Sigmoid colon (tissue), 4 donors: ENCODE measurements around the gene COTL1.

Source experiments
- POLR2A ChIP-seq, 2 donors: fragments of 450-650 bp; IDR thresholded peaks; one replicate each; pipeline ENCODE4 v1.6.1; 2016; ENCODE audit warnings: antibody characterized with exemption in 2 of 2, mild to moderate bottlenecking in 2 of 2, moderate library complexity in 2 of 2
- POLR2AphosphoS5 ChIP-seq, 4 donors: sonication (generic); formaldehyde crosslinking; IDR thresholded peaks; one replicate each; pipeline ENCODE4 v1.6.1; 2017; ENCODE audit warnings: antibody characterized with exemption in 4 of 4
- TF ChIP-seq, protein P1 (sequence below), 4 experiments: fragments of 450-650 bp in 3 of 4; fragments of 200-600 bp in 1 of 4; IDR thresholded peaks; one replicate each; pipeline ENCODE4 v1.5.1; 2016 to 2019; ENCODE audit warnings: antibody characterized with exemption in 4 of 4, mild to moderate bottlenecking in 3 of 4, moderate library complexity in 2 of 4

DNA sequence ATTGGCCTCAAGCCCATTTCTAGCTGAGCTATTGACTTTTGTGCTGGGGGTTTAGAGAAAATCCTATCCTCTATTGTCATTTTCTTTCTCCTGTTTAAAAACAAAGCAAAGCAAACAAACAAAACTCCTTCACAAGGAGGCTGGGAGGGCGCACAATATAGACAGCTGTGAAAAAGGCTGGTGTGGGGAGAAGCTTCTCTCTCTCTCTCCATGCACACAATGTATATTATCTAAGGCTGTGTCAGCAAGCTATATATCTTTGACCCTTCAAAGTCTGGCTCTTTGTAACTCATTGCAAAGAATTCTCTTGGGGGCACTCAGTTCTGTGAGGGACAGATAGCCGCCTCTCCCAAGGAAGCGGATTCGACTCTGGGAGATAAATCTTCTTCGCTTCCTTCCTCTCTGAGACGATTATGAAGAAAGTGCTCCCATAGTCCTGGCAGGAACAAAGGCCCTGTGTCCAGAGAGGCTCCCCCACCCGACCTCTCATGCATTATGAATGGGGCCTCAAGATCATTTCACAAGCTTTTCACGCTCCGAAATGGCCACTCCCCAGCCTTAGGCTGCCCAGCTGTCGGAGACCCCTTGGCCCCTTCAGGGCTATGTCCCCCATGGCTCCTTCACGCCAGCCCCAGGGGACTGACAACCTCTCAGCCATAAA, 80.3 kb downstream of the COTL1 start:
- TF ChIP-seq POLR2AphosphoS5 (IDR thresholded peaks at IDR 0.05) (no peak), POLR2A (IDR thresholded peaks at IDR 0.05) (no peak)
- TF ChIP-seq, protein P1, sequence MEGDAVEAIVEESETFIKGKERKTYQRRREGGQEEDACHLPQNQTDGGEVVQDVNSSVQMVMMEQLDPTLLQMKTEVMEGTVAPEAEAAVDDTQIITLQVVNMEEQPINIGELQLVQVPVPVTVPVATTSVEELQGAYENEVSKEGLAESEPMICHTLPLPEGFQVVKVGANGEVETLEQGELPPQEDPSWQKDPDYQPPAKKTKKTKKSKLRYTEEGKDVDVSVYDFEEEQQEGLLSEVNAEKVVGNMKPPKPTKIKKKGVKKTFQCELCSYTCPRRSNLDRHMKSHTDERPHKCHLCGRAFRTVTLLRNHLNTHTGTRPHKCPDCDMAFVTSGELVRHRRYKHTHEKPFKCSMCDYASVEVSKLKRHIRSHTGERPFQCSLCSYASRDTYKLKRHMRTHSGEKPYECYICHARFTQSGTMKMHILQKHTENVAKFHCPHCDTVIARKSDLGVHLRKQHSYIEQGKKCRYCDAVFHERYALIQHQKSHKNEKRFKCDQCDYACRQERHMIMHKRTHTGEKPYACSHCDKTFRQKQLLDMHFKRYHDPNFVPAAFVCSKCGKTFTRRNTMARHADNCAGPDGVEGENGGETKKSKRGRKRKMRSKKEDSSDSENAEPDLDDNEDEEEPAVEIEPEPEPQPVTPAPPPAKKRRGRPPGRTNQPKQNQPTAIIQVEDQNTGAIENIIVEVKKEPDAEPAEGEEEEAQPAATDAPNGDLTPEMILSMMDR (IDR thresholded peaks at IDR 0.05), result no peak
